Measurements from ENCODE around the gene LRFN5.
"Not testable (repeated sequence)": the region's sequence is repeated elsewhere in the genome, so short reads cannot be mapped to it uniquely, and the experiment has no call there.

Gene LRFN5

DNA sequence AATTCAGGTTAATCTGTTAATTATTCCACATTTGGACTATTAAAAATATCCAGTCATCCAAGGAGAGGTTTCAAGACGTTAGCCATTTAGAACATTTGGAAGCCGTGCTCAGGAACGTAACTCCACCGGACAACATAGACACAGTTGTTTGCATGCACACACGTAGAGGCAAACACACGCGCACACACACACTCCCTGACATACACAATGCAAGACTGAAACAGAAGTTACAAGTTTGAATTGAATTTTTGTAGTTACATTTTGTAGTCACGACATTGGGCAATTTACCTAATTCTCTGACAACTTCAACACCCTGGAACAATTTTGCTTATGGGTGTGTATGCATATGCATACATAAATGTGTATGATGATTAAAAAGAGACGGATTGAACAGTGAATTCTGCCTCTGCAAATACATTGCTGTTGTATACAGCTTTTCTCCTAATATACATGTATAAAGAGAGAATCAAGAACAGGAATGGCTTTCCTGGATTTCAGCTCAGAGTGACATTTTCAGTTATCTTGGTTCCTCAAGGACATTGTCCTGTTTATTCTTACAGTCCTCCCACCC lies 298.8 kb downstream of the LRFN5 start:
- DNase-seq = no peak

DNA sequence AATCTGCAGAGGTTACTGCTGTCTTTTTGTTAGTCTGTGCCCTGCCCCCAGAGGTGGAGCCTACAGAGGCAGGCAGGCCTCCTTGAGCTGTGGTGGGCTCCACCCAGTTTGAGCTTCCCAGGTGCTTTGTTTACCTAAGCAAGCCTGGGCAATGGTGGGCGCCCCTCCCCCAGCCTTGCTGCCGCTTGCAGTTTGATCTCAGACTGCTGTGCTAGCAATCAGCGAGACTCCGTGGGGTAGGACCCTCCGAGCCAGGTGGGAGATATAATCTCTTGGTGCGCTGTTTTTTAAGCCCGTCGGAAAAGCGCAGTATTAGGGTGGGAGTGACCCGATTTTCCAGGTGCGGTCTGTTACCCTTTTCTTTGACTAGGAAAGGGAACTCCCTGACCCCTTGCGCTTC lies 304.5 kb downstream of the LRFN5 start:
- not testable (repeated sequence) for DNase-seq

DNA sequence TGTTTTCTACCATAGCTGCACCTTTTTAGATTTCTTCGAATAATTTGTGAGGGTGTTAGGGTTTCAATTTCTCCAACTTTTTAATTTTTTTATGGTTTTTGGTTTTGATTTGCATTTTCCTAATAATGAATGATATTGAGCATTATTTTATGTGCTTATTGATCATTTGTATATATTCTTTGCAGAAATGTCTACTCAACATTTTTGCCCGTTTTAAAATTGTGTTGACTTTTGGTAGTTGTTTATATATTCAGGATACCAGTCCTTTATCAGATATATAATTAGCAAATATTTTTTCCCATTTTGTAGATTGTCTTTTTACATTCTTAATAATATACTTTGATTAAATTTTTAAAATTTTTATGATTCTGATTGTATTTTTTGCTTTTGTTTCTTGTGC lies 306.7 kb downstream of the LRFN5 start:
- no peak for DNase-seq

DNA sequence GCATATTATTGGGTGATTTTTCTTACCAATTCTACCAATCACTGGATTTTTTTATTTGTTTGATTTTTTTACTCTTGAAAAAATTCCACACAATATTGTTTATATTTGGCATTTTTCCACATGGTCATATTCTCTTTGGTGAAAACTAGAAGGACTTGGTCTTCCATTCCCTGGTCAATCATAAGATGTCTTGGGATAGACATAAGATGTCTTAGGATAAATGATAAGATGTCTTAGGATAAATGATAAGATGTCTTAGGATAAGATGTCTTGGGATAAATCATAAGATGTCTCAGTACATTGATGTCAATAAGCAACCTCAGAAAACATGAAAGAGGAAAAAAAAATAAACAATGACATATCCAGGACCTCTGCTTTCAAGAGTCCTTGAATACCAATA lies 309.1 kb downstream of the LRFN5 start:
- DNase-seq = no peak

DNA sequence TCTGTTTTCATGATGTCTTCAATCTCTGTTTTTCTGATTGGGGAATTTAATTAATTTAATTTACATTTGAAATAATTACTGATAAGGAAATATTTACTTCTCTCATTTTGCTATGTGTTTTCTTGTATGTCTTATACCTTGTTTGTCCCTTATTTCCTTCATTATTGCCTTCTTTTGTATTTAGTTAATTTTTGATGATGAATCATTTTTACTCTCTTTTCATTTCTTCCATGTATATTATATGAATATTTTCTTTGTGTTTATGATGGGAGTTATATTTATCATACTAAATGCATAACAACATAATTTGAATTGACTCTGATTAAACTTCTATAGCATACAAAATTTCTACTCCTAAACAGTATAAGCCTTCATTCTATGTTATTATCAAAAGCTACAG lies 309.6 kb downstream of the LRFN5 start:
- no peak for DNase-seq

DNA sequence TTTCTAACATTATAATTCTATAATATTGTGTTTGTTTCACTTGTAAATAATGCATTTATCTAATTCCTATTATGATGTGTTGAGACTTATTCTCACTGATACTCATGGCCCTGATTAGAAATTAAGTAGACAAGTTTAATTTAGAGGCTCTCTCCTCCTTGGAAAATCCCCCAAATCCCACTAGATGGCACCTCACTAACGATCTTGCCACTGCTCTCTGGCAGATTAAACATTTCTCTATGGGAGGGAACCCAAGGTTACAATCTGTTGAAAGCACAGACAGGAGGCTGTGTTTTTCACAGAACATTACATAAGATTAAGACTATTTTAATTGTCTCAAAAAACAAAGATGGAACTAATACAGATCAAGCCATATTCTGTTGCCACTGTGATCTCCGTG lies 318.7 kb downstream of the LRFN5 start:
- no peak for DNase-seq

DNA sequence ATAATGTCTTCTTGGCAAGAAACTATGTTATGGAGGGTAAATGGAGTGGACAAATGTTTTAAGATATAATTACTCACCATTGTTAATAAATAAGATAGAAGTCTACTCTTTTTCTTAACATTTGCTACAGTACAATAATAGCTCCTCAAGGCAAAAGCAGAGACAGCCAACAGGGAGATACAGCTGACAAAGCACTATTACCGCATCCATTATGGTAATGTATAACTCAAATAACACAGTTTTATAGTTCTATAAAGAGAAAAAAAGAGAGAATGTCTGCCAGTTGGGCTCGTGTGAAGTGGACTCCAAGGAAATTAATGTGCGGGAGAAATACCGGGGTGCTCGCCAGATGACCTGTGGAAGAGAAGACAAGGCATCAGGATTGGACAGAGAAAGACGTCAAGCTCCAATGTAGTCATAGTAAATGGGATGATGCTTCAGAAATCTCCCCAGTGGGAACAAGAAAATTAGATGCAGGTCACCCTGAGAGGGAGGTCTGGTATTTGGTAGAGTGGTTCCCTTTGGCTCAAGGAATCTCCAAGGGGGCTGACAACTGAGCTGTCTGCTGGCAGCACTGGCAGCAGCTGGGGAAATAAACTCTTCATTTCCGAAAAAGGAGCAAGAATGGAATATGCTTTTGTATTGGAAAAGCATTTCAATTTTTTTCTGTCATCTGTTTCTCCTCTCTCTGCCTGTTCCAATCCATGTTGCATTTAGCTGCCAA lies 343.9 kb downstream of the LRFN5 start:
- DNase-seq = no peak
